Panc1 (cell line): Measurements from ENCODE around the gene SH3PXD2A. TPM values are rescaled to one million over a fixed set of nuclear protein-coding genes. Genes with fewer than 3 reads are reported as not detected.

Experiments used
- ATAC-seq: fragments of 200-7000 bp; cut with Tn5 transposase; 2 replicates; pipeline ENCODE4 v1.9.1; 2020; ENCODE audit warnings: mild to moderate bottlenecking, moderate library complexity
- BruUV-seq: library from RNA; stranded (reverse); fragments of 400-500 nt; replicated peaks from 2 replicates; lab custom pipeline; 2021; lab: Mats Ljungman, UMichigan
- CTCF ChIA-PET: fragments of 300-600 bp; sonication (Branson Sonifier 250); formaldehyde crosslinking; loops from one replicate; lab custom pipeline; 2022; ENCODE audit warnings: antibody characterized with exemption; lab: Charles Lee
- POLR2A ChIA-PET: fragments of 300-600 bp; sonication (Branson Sonifier 250); formaldehyde crosslinking; loops from one replicate; lab custom pipeline; 2022; ENCODE audit warnings: antibody characterized with exemption; lab: Charles Lee
- DNase-seq: peaks from one replicate; pipeline ENCODE4 v3.0.0-alpha.2; 2010; ENCODE audit warnings: low read depth, low spot score
- H3K27ac ChIP-seq: 2 replicates; pipeline ENCODE4 v1.5.1; 2011; ENCODE audit warnings: mild to moderate bottlenecking, low read length, inconsistent platforms
- H3K27me3 ChIP-seq: fragments of 200-500 bp; sonication (Bioruptor generic); 2 replicates; pipeline ENCODE4 v1.6.0; 2014; ENCODE audit warnings: low read length, inconsistent platforms; ENCODE audit not compliant: control insufficient read depth, insufficient read depth
- H3K36me3 ChIP-seq: fragments of 200-500 bp; sonication (Bioruptor generic); 2 replicates; pipeline ENCODE4 v1.5.1; 2014; ENCODE audit warnings: inconsistent platforms, mild to moderate bottlenecking, low read length, moderate library complexity; ENCODE audit not compliant: control insufficient read depth, insufficient read depth
- H3K4me1 ChIP-seq: 2 replicates; pipeline ENCODE4 v1.5.1; 2011; ENCODE audit warnings: inconsistent platforms, mild to moderate bottlenecking, low read length, moderate library complexity; ENCODE audit not compliant: control insufficient read depth, insufficient read depth
- H3K4me3 ChIP-seq, 2 experiments: 2 replicates each; pipeline ENCODE4 v1.5.1; 2011 to 2012; ENCODE audit warnings: low read depth in 2 of 2, low read length in 2 of 2, mild to moderate bottlenecking in 2 of 2, inconsistent platforms in 1 of 2, moderate library complexity in 1 of 2
- H3K9me3 ChIP-seq: fragments of 200-500 bp; sonication (Bioruptor generic); 2 replicates; pipeline ENCODE4 v1.5.1; 2014; ENCODE audit warnings: low read depth, mild to moderate bottlenecking, inconsistent platforms, low read length, moderate library complexity; ENCODE audit not compliant: control insufficient read depth, insufficient read depth
- POLR2AphosphoS5 ChIP-seq: IDR thresholded peaks from 2 replicates; pipeline ENCODE4 v1.6.1; 2012; ENCODE audit warnings: mild to moderate bottlenecking, low read depth, low read length, moderate library complexity
- SIN3A ChIP-seq: IDR thresholded peaks from 2 replicates; pipeline ENCODE4 v1.6.1; 2012; ENCODE audit warnings: low read depth, mild to moderate bottlenecking, low read length, moderate library complexity, borderline replicate concordance; ENCODE audit not compliant: insufficient read depth
- TCF7L2 ChIP-seq: IDR thresholded peaks from 2 replicates; pipeline ENCODE4 v1.6.1; 2011; ENCODE audit warnings: mild to moderate bottlenecking, low read depth, low read length, inconsistent platforms
- in situ Hi-C: cut with HindIII; loops from 2 replicates; pipeline ENCODE4 v1.10.0; 2016; ENCODE audit warnings: low sequenced_read_pairs, low pct_unique_long_range_greater_than_20kb
- intact Hi-C: fragments of 100-400 bp; cut with micrococcal nuclease; formaldehyde crosslinking; loops from one replicate; pipeline ENCODE4 v1.10.0; 2022; ENCODE audit not compliant: unreplicated experiment
- total RNA-seq: library from RNA; stranded (reverse); gene quantifications from one replicate; pipeline ENCODE4 v1.2.1, GENCODE V29; 2021; ENCODE audit not compliant: unreplicated experiment
- TF ChIP-seq, protein P1 (sequence below): fragments of 450-650 bp; IDR thresholded peaks from 2 replicates; pipeline ENCODE4 v1.5.1; 2017; ENCODE audit warnings: mild to moderate bottlenecking
- TF ChIP-seq, protein P2 (sequence below), 2 experiments: IDR thresholded peaks; 2 replicates each; pipeline ENCODE4 v1.6.1; 2011 to 2012; ENCODE audit warnings: low read depth in 2 of 2, control low read depth in 1 of 2, low read length in 1 of 2, mild to moderate bottlenecking in 1 of 2, moderate library complexity in 1 of 2; ENCODE audit not compliant: insufficient read depth in 1 of 2

Gene SH3PXD2A
- total RNA-seq, 1 experiment from 2014 or later, result 5.7 TPM

DNA sequence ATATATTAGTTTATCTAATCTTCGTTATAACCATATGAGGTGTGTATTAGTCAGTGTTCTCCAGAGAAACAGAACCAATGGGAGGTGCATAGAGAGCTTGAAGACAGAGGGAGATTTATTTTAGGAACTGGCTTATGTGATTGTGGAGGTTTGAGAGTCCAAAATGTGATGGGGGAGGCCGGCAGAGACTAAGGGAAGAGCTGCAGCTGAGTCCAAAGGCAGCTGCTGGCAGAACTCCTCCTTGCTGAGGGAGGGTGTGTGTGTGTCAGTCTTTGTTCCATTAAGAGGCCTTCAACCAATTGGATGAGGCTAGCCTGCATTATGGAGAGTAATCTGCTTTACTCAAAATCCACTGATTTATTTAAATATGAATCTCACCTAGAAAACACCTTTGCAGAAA lies 165.1 kb downstream of the SH3PXD2A start:
- ChIA-PET CTCF (interaction anchor here (1.0 kb wide), 1 partner anchor 97 kb away, joined by 3 read pairs; no protein-coding TSS in a partner anchor), POLR2A (no interaction called here)
- no peak for ATAC-seq
- BruUV-seq, result no TSS peak
- Histone ChIP-seq H3K36me3 (no peaks in the 10 kb centered on the region), H3K27ac (no peak overlapping the region), H3K27me3 (no peaks in the 10 kb centered on the region), H3K9me3 (no peaks in the 10 kb centered on the region), H3K4me1 (no peaks in the 10 kb centered on the region), H3K4me3 (no peak overlapping the region)
- in situ Hi-C loops (no loop called here), intact Hi-C loops (no loop called here)
- TF ChIP-seq, protein P1, sequence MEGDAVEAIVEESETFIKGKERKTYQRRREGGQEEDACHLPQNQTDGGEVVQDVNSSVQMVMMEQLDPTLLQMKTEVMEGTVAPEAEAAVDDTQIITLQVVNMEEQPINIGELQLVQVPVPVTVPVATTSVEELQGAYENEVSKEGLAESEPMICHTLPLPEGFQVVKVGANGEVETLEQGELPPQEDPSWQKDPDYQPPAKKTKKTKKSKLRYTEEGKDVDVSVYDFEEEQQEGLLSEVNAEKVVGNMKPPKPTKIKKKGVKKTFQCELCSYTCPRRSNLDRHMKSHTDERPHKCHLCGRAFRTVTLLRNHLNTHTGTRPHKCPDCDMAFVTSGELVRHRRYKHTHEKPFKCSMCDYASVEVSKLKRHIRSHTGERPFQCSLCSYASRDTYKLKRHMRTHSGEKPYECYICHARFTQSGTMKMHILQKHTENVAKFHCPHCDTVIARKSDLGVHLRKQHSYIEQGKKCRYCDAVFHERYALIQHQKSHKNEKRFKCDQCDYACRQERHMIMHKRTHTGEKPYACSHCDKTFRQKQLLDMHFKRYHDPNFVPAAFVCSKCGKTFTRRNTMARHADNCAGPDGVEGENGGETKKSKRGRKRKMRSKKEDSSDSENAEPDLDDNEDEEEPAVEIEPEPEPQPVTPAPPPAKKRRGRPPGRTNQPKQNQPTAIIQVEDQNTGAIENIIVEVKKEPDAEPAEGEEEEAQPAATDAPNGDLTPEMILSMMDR, result no peak
- TF ChIP-seq, protein P2, sequence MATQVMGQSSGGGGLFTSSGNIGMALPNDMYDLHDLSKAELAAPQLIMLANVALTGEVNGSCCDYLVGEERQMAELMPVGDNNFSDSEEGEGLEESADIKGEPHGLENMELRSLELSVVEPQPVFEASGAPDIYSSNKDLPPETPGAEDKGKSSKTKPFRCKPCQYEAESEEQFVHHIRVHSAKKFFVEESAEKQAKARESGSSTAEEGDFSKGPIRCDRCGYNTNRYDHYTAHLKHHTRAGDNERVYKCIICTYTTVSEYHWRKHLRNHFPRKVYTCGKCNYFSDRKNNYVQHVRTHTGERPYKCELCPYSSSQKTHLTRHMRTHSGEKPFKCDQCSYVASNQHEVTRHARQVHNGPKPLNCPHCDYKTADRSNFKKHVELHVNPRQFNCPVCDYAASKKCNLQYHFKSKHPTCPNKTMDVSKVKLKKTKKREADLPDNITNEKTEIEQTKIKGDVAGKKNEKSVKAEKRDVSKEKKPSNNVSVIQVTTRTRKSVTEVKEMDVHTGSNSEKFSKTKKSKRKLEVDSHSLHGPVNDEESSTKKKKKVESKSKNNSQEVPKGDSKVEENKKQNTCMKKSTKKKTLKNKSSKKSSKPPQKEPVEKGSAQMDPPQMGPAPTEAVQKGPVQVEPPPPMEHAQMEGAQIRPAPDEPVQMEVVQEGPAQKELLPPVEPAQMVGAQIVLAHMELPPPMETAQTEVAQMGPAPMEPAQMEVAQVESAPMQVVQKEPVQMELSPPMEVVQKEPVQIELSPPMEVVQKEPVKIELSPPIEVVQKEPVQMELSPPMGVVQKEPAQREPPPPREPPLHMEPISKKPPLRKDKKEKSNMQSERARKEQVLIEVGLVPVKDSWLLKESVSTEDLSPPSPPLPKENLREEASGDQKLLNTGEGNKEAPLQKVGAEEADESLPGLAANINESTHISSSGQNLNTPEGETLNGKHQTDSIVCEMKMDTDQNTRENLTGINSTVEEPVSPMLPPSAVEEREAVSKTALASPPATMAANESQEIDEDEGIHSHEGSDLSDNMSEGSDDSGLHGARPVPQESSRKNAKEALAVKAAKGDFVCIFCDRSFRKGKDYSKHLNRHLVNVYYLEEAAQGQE (IDR thresholded peaks at IDR 0.05; ENCODE audit: insufficient read depth in 1 of 2, low read depth in 2 of 2, low read length in 1 of 2), result no peak
- TF ChIP-seq SIN3A, result no peak
- no peak for TF ChIP-seq TCF7L2
- no peak for TF ChIP-seq POLR2AphosphoS5
- no peak for DNase-seq

DNA sequence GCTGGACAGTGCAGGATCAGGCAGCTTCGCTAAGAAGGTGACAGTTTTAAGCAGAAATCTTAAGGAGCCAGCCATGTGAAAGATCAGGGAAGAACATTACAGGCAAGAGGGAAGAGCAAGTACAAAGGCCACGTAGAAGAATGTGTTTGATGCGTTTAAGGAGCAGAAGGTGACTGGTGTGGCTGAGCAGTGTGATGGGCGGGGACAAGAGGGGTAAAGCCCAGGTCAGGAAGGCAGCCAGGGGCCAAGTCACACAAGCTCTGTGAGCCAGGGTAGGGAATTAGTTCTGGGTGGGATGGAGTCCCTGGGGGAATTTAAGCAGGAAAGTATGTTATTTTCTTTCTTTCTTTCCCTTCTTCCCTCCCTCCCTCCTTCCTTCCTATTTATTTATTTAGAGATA lies 166.9 kb downstream of the SH3PXD2A start:
- no peak overlapping the region for H3K27ac ChIP-seq
- no peak overlapping the region for H3K4me3 ChIP-seq
- H3K4me1 ChIP-seq, result no peaks in the 10 kb centered on the region
- DNase-seq (no peak), ATAC-seq (no peak)
- in situ Hi-C loops, result no loop called here
- ChIA-PET CTCF (no interaction called here), POLR2A (interaction anchor here (0.5 kb wide), 1 partner anchor 155 kb away, joined by 5 read pairs; no protein-coding TSS in a partner anchor)
- intact Hi-C loops, result no loop called here
- no peaks in the 10 kb centered on the region for H3K9me3 ChIP-seq
- H3K27me3 ChIP-seq, result no peaks in the 10 kb centered on the region
- BruUV-seq, result no TSS peak
- TF ChIP-seq, protein P2 (IDR thresholded peaks at IDR 0.05; ENCODE audit: insufficient read depth in 1 of 2, low read depth in 2 of 2, low read length in 1 of 2), result no peak
- no peak for TF ChIP-seq POLR2AphosphoS5
- no peak for TF ChIP-seq SIN3A
- TF ChIP-seq, protein P1, result no peak
- no peaks in the 10 kb centered on the region for H3K36me3 ChIP-seq
